ENCODE results near the gene RALGPS2.

RALGPS2 gene

DNA sequence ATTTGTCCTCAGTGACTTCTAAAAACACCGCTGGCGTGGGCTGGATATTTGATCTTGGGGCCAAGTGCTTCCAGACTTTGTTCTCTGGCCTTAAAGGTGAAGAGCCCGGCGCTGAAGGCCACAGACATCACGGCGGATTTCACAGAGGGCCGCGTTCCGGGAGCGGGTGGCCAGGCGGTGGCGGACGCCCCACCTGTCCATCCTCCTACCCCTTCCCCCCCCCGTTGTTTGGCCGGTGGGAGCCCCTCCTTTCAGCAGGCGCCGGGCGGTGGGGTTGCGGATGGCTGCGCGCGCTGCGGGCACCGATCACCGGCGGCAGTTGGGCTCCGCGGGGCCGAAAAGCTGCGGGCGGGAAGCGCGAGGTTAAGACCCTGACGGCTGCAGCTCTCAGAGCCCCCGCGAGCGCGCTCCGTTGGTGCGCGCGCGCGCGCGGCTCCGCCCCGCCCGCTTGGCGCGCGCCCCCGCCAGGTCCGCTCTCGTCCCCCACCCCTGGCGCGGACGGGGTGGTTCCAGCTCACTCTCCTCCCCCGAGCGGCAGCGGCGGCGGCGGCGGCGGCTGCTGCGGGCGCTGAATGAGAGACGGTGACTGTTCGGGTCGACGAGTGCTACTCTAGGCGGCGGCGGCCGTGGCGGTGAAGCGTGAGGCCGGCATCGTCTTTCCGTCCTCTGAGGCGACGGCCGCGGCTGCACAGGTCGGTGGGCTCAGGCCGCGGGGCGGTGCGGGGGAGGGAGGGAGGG lies at the start of gene RALGPS2:
RALGPS2 (plus strand) TSS at position 517 of the 738 bp plus-strand sequence. CDS start 51,521 bp downstream, outside the sequence.
- no peak for DNase-seq (ENCODE audit: low read depth, low spot score)
- H3K27ac ChIP-seq, result peak within 1 kb of the TSS; percentile 75

GRCh38 chr1:178679237-178679636 lies 45.8 kb upstream of the RALGPS2 start:
- DNase-seq (ENCODE audit: low read depth, low spot score), result no peak
- no peak overlapping the region for H3K27ac ChIP-seq

- H3K27ac ChIP-seq, result no peak overlapping the region
- DNase-seq (ENCODE audit: low read depth, low spot score), result no peak
Measured at GRCh38 chr1:178682429-178682828, 42.6 kb upstream of the RALGPS2 start.

GRCh38 chr1:178682886-178683285 lies 42.2 kb upstream of the RALGPS2 start:
- no peak for DNase-seq (ENCODE audit: low read depth, low spot score)
- no peak overlapping the region for H3K27ac ChIP-seq

DNA sequence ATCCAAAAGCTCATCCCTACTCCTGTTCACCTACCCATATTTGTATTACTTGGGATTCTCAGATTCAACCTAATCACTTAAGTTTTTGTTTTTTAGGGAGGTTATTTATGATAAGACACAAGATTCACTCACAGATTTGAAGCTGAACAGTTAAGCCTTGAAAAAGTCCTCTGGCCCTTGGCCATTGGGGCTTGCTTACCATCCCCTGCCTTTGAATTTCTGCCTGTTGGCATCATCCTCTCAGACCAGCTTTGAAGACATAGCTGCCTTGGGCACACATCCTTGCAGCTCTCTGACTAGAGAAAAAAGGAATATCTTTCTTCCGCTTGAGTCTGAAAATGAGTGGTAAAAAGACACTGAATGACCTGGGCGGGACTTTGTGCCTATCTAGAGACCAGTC lies 41.8 kb upstream of the RALGPS2 start:
- DNase-seq (ENCODE audit: low read depth, low spot score), result no peak
- no peak overlapping the region for H3K27ac ChIP-seq

GRCh38 chr1:178684111-178684510 lies 40.9 kb upstream of the RALGPS2 start:
- peak overlapping the region; percentile 57 for H3K27ac ChIP-seq
- no peak for DNase-seq (ENCODE audit: low read depth, low spot score)

- peak overlapping the region; percentile 57 for H3K27ac ChIP-seq
- DNase-seq (ENCODE audit: low read depth, low spot score), result peak; percentile 55
Measured at GRCh38 chr1:178684542-178685000, 40.5 kb upstream of the RALGPS2 start.

DNA sequence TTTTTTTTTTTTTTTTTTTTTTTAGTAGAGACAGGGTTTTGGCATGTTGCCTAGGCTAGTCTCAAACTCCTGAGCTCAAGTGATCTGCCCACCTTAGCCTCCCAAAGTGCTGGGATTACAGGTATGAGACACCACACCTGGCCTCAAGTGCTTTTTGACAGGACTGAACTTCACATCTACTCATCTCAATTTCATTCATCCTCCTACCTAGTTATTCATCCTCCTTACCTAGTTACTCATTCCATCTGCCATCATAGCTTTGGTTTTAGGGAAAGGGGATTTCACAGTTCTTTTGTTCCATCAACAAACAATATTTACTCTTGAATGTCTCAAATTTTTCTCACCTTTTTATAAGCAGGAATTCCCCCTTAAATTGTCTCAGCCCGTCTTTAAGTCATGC lies 38.6 kb upstream of the RALGPS2 start:
- H3K27ac ChIP-seq, result no peak overlapping the region
- DNase-seq (ENCODE audit: low read depth, low spot score), result peak; percentile 36

DNA sequence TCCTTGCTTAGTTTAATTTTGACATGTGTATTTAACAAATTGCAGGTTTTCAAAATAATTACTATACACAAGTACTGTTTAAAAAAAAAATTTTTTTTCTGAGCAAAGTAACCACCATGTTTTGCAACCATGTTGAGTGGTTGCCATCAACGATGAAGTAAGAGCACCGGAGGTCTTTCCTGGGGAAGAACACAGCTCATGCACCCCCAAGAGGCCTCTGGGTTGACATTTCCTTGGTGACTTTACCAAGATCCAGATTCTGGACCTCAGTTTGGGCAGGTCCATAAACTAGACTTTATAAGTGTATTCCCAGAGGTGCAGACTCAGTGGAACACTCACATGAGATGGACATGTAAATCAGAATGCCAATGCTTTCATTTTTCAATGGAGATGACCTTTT lies 36.8 kb upstream of the RALGPS2 start:
- DNase-seq (ENCODE audit: low read depth, low spot score), result no peak
- no peak overlapping the region for H3K27ac ChIP-seq

DNA sequence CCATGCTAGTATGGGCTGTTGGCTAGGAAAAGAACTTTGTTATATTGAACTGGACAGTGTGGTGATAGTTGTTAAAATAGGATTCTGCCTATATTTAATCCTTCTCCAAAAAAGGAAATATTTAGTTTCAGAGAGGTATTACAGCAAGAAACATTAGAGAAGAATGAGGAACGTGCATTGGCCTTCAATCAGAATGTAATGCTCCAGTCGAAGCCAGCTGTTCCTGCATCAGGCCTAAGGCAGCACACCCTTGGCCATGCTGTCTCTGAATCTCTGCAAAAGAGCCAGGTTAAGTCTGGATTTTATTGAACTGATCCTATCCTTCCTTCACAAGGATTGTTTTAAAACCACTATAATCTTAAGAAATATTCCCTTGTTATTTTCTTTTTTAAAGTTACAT lies 35.3 kb upstream of the RALGPS2 start:
- no peak overlapping the region for H3K27ac ChIP-seq
- no peak for DNase-seq (ENCODE audit: low read depth, low spot score)

GRCh38 chr1:178690496-178690895 lies 34.5 kb upstream of the RALGPS2 start:
- no peak overlapping the region for H3K27ac ChIP-seq
- no peak for DNase-seq (ENCODE audit: low read depth, low spot score)

DNA sequence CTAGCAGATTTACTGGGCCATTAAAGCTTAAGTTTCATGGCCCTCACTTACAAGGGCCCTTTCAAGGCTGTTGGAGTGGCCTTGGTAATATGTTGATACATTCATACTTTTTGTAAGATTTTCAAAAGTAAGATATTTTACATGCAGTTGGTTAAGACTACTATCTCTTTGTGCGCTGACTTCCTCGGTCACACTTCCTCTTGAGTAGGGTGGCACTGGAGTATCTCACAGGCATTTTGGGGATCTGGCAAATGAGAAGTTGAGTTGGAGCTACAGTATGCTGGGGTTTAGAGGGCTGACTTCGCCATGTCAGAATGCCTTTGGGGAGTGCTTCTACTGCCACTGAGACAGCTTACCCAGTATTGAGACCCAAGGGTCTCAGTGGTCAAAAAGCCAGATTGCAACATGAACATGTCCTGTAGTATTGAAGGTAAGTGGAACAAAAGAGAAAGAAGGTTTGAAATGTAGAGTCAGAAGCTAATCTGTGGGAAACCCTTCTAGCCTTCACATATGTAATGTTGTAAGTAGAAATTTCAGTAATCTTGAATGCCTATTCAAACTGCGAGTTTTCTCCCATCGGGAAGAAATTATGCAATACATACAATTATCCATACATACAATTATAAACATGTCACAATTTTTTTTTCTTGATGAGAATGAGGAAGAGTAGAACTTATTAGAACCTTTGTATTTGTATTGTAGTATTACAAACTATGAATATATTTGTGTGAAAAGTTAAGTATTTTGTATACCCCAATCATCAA lies 32.3 kb upstream of the RALGPS2 start:
- no peak overlapping the region for H3K27ac ChIP-seq
- no peak for DNase-seq (ENCODE audit: low read depth, low spot score)

DNA sequence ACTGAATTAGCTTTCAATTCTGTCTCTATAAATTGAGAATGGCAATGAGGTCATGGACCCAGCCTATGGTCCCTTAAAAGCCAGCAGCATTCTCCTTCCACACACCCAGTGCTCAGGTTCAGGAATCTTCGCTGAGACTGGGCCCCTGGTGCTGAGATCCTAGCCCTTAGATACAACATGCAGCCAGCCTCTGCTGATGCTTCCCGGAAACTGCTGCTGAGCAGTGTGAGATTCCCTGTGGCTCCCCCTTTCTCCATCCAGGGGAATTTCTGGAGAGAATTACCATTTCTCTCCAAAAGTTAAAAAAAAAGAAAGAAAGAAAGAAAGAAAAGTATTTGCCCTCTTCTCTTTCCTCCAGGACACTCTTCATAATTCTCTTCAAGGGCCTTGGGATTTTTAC lies 31.7 kb upstream of the RALGPS2 start:
- no peak overlapping the region for H3K27ac ChIP-seq
- no peak for DNase-seq (ENCODE audit: low read depth, low spot score)

DNA sequence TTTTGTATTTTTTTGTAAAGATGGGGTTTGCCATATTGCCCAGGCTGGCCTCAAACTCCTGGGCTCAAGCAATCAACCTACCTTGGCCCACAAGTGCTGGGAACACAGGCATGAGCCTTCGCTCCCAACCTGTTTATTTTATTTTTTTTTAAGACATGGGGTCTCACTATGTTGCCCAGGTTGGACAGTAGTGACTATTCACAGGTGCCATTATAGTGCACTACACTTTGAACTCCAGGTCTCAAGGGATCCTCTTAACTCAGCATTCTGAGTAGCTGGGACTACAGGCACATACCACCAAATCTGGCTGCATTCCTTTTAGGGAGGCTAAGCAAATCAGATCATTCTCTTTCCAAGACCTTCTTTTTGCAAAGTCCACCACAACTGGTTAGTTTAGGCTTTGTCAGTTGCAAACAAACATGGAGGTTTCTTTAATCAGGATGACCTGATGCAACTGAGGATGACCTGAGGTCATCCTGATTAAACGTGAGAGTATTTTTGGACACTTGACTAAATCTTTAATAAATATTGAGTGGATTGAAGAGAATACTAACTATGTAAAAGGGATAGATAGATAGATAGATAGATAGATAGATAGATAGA lies 30.0 kb upstream of the RALGPS2 start:
- no peak overlapping the region for H3K27ac ChIP-seq
- DNase-seq (ENCODE audit: low read depth, low spot score), result no peak

GRCh38 chr1:178702146-178702545 lies 22.9 kb upstream of the RALGPS2 start:
- H3K27ac ChIP-seq, result no peak overlapping the region
- no peak for DNase-seq (ENCODE audit: low read depth, low spot score)

- no peak overlapping the region for H3K27ac ChIP-seq
- no peak for DNase-seq (ENCODE audit: low read depth, low spot score)
Measured at GRCh38 chr1:178704833-178705232, 20.2 kb upstream of the RALGPS2 start.

GRCh38 chr1:178706432-178706831 lies 18.6 kb upstream of the RALGPS2 start:
- DNase-seq (ENCODE audit: low read depth, low spot score), result no peak
- no peak overlapping the region for H3K27ac ChIP-seq

DNA sequence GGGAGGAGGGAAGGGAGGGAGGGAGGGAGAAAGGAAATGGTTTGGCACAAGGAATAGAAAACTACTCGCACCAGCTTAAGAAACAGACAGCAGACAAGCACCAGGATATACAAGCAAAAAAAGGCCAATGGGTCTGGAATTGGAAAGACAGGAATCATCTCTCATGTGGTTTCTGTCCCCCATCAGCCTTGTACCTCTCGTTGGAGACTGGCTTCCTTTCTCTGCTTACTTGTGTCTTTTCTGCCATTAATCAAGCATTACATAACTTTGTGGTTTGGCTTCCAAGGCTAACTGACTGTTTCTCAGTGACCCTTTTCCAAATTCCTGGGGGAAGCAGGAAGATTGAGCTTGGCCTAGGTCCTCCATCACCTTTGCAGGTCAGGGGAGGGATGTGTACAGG lies 11.8 kb upstream of the RALGPS2 start:
- DNase-seq (ENCODE audit: low read depth, low spot score), result no peak
- H3K27ac ChIP-seq, result no peak overlapping the region

GRCh38 chr1:178714453-178714852 lies 10.6 kb upstream of the RALGPS2 start:
- H3K27ac ChIP-seq, result no peak overlapping the region
- DNase-seq (ENCODE audit: low read depth, low spot score), result no peak

DNA sequence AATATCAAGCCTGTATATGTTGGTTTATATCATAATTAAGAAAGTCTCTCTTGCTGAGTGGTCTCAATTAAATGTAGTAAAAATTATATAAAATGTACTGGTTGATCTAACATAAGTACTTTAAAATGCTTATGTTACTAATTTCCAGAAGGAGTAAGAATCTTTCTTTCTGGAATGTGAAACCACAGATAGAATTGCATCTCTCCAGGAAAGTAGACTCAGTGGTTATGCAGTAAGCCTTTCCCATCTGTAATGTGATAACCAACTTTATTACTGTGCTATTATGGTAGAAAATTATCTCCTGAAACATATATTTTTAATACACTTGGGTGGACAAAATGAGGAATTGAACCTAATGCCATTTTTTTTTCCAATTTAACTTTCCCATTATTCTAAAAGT lies 8.9 kb upstream of the RALGPS2 start:
- no peak for DNase-seq (ENCODE audit: low read depth, low spot score)
- no peak overlapping the region for H3K27ac ChIP-seq

GRCh38 chr1:178718520-178718919 lies 6.5 kb upstream of the RALGPS2 start:
- H3K27ac ChIP-seq, result no peak overlapping the region
- DNase-seq (ENCODE audit: low read depth, low spot score), result no peak

Measured in epithelial cell of prostate (primary cell).